Astrocyte of the spinal cord (primary cell): ENCODE measurements around the gene VPS54.
A peak's percentile ranks its signal among the peaks of the same experiment; 100 is the strongest.

Experiments used
- DNase-seq: peaks from one replicate; pipeline ENCODE4 v3.0.0; 2011; ENCODE audit warnings: low read depth, low spot score
- H3K4me3 ChIP-seq: 2 replicates; pipeline ENCODE4 v1.5.1; 2011; ENCODE audit warnings: low read depth, mild to moderate bottlenecking, low read length, moderate library complexity
- in situ Hi-C: cut with HindIII; loops from 2 replicates; pipeline ENCODE4 v1.10.0; 2017; ENCODE audit warnings: low sequenced_read_pairs
- TF ChIP-seq, protein P1 (sequence below): IDR thresholded peaks from 2 replicates; pipeline ENCODE4 v1.5.1; 2012; ENCODE audit warnings: low read depth, mild to moderate bottlenecking, low read length, inconsistent platforms

Gene VPS54

DNA sequence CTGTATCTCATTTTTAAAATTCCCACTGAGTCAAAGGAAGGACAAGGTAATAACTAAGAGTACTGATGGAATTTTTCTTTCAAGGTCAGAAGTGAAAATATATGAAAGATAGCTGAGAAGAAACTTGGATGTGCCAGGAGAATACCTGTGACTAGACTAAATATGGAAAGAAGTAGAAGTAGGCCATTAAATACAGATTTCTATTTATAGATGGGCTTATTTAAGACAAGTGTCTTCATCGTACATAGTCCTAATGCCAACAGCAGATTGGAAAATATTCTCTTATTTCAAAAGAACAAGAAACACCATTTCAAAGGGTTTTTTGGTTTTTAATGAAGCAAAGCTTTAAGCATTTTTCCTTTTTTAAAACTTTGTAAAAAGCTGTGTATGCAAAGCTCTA, 155.5 kb downstream of the VPS54 start:
- DNase-seq = no peak
- H3K4me3 ChIP-seq = no peak overlapping the region
- in situ Hi-C loops = no loop called here
- TF ChIP-seq, protein P1, sequence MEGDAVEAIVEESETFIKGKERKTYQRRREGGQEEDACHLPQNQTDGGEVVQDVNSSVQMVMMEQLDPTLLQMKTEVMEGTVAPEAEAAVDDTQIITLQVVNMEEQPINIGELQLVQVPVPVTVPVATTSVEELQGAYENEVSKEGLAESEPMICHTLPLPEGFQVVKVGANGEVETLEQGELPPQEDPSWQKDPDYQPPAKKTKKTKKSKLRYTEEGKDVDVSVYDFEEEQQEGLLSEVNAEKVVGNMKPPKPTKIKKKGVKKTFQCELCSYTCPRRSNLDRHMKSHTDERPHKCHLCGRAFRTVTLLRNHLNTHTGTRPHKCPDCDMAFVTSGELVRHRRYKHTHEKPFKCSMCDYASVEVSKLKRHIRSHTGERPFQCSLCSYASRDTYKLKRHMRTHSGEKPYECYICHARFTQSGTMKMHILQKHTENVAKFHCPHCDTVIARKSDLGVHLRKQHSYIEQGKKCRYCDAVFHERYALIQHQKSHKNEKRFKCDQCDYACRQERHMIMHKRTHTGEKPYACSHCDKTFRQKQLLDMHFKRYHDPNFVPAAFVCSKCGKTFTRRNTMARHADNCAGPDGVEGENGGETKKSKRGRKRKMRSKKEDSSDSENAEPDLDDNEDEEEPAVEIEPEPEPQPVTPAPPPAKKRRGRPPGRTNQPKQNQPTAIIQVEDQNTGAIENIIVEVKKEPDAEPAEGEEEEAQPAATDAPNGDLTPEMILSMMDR = no peak

DNA sequence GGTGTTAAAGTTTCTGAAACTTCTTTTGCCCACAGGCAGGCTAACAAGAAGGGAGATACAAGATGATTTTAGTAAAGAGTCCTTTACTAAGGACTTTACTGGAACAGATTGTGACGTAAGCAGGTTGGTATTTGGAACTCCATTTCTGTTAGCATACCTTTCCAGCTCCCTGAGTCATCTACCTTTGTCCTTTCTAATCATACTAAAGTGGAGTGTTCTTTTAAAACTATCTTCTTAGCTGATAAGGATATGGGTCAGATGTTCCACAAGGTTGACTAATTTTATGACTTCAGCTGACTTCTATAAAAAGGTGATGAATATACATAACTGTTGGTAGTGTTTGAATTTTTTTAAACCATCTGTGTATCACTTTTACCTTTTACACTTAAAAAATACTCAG, 156.4 kb downstream of the VPS54 start:
- no peak for DNase-seq
- no peak overlapping the region for H3K4me3 ChIP-seq
- in situ Hi-C loops = no loop called here
- TF ChIP-seq, protein P1 = no peak

DNA sequence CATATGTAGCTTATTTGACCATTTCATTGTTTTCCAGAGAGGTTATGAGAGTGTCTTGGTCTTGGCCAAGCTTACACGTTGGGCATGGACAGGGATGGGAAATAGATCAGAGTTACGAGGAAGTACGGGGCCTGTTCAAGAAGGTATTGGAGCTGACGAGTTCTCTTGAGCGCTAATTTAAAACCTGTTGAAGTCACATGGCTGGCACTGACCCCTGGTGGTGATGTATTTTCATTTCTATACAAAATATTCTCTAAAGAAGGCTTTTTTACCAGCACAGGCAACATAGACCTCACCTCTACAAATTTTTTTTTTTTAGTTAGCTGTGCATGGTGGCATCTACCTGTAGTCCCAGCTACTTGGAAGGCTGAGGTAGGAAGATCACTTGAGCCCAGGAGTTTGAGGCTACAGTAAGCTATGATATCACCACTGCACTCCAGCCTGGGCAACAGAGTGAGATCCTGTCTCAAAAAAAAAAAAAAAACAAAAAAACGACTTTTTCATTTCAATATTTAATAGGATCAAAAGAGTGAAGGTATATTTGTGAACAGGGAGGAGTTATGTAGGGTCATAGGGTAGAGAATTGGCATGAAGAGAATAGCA, 157.9 kb downstream of the VPS54 start:
- DNase-seq = peak; percentile 60
- no peak overlapping the region for H3K4me3 ChIP-seq
- in situ Hi-C loops = no loop called here
- TF ChIP-seq, protein P1 = peak; percentile 35

DNA sequence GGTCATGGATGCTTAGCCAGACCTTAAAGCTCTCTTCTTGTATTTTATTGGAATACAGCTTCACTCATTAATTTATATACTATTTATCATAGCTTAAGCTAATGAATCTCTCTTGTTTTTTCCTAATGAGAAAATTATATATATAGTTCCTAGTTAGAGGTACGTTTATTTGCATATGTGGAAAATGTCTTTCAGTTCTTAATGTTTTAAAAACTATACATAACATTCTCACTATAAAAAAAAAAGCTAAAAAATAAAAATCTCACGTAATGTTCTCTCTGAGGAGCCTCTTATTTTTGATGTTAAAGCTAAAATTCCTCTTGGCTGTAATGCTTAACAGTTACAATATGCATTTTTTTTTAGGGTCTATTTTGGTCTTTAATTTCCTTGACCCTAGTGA, 160.9 kb downstream of the VPS54 start:
- DNase-seq = no peak
- TF ChIP-seq, protein P1 = no peak
- in situ Hi-C loops = no loop called here
- no peak overlapping the region for H3K4me3 ChIP-seq

DNA sequence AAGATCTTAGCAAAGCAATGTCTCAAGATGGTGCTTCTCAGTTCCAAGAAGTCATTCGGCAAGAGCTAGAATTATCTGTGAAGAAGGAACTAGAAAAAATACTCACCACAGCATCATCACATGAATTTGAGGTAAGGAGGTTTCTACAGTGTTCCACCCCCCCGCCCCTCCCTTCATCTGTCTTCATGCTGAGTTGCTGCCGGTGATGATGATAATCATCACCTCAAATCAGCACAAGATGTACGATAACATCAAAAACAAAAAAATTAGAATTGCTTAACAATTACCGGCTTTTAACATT, 163.0 kb downstream of the VPS54 start:
- TF ChIP-seq, protein P1 = no peak
- no peak for DNase-seq
- H3K4me3 ChIP-seq = no peak overlapping the region
- in situ Hi-C loops = no loop called here

DNA sequence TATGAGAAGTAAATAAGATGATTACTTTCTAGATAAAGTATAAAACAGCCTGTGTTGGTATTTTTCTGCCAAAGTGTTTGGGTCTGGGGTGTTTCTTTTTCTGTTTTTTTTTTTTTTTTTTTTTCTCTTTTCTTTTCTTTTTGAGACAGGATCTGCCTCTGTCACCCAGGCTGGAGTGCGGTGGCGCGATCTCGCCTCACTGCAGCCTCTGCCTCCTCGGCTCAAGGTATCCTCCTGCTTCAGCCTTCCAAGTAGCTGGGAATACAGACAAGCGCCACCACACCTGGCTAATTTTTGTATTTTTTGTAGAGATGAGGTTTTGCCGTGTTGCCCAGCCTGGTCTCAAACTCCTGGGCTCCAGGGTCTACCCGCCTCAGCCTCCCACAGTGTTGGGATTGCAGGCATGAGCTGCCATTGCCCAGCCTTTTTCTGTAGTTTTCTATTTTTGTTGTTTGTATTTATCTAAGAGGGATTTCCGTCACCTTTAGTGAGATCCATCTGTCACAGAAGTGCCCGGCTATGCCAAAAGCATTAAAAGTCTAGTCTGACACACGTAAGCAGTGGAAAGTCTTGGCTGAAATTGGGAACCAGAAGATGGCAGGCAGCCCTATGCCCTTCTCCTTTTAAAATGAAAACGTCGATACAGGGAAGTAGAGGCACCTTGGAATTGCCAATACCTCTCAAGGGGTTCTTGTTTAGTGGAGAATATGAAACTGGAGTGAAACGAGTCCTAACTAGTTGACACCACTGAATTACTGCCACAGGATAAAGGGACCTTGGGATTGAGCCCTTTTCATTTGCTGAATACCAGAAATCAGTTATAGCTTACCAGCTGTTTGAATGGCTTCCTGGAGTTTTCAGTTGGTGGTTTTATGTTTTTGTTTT, 163.6 kb downstream of the VPS54 start:
- TF ChIP-seq, protein P1 = no peak
- DNase-seq = no peak
- H3K4me3 ChIP-seq = no peak overlapping the region
- in situ Hi-C loops = no loop called here
